Trophoblast cell (in vitro differentiated cells and primary cell): ENCODE data around the gene TCTN3.
"Not testable (repeated sequence)": the region's sequence is repeated elsewhere in the genome, so short reads cannot be mapped to it uniquely, and the experiment has no call there.

Source experiments
- DNase-seq, 2 donors: peaks; one replicate each; pipeline ENCODE4 v3.0.0-alpha.2; 2016
- H2AFZ ChIP-seq: 2 replicates; pipeline ENCODE4 v1.6.1; 2013; ENCODE audit warnings: low read length, moderate library complexity, mild to moderate bottlenecking; ENCODE audit not compliant: insufficient read depth, poor library complexity
- H2AK5ac ChIP-seq: 2 replicates; pipeline ENCODE4 v1.6.1; 2013; ENCODE audit warnings: mild to moderate bottlenecking, low read length
- H2BK120ac ChIP-seq: 2 replicates; pipeline ENCODE4 v1.6.1; 2013; ENCODE audit warnings: low read length, mild to moderate bottlenecking, moderate library complexity; ENCODE audit not compliant: insufficient read depth, poor library complexity
- H2BK12ac ChIP-seq: 2 replicates; pipeline ENCODE4 v1.6.1; 2013; ENCODE audit warnings: mild to moderate bottlenecking, low read length, moderate library complexity
- H2BK5ac ChIP-seq: 2 replicates; pipeline ENCODE4 v1.6.1; 2013; ENCODE audit warnings: low read length, low read depth, moderate library complexity, mild to moderate bottlenecking; ENCODE audit not compliant: poor library complexity
- H3K14ac ChIP-seq: 2 replicates; pipeline ENCODE4 v1.6.1; 2013; ENCODE audit warnings: mild to moderate bottlenecking, low read length
- H3K18ac ChIP-seq: 2 replicates; pipeline ENCODE4 v1.6.1; 2013; ENCODE audit warnings: mild to moderate bottlenecking, low read length
- H3K23ac ChIP-seq: 2 replicates; pipeline ENCODE4 v1.6.1; 2013; ENCODE audit warnings: low read length
- H3K27ac ChIP-seq: 2 replicates; pipeline ENCODE4 v1.5.1; 2013; ENCODE audit warnings: low read depth, mild to moderate bottlenecking, inconsistent platforms, low read length, moderate library complexity
- H3K27me3 ChIP-seq: 2 replicates; pipeline ENCODE4 v1.6.1; 2013; ENCODE audit warnings: inconsistent platforms, mild to moderate bottlenecking, low read length, moderate library complexity; ENCODE audit not compliant: insufficient read depth
- H3K36me3 ChIP-seq, 2 experiments: 1 replicate in 1 of 2; 2 replicates in 1 of 2; pipeline ENCODE4 v1.6.1; 2013; ENCODE audit warnings: low read length in 2 of 2, mild to moderate bottlenecking in 2 of 2, moderate library complexity in 1 of 2; ENCODE audit not compliant: insufficient read depth in 2 of 2, control insufficient read depth in 1 of 2
- H3K4ac ChIP-seq: 2 replicates; pipeline ENCODE4 v1.6.1; 2013; ENCODE audit warnings: low read depth, mild to moderate bottlenecking, low read length, moderate library complexity
- H3K4me1 ChIP-seq, 2 experiments: 1 replicate in 1 of 2; 2 replicates in 1 of 2; pipeline ENCODE4 v1.6.1; 2013; ENCODE audit warnings: low read length in 2 of 2, mild to moderate bottlenecking in 2 of 2, moderate library complexity in 1 of 2; ENCODE audit not compliant: insufficient read depth in 2 of 2, control insufficient read depth in 1 of 2
- H3K4me2 ChIP-seq: 2 replicates; pipeline ENCODE4 v1.6.1; 2013; ENCODE audit warnings: inconsistent platforms, mild to moderate bottlenecking, low read length, moderate library complexity
- H3K4me3 ChIP-seq: 2 replicates; pipeline ENCODE4 v1.5.1; 2013; ENCODE audit warnings: mild to moderate bottlenecking, low read depth, low read length, inconsistent platforms
- H3K79me1 ChIP-seq: one replicate; pipeline ENCODE4 v1.6.1; 2013; ENCODE audit warnings: low read length
- H3K79me2 ChIP-seq: 2 replicates; pipeline ENCODE4 v1.6.1; 2013; ENCODE audit warnings: low read length, mild to moderate bottlenecking; ENCODE audit not compliant: control insufficient read depth, insufficient read depth, poor library complexity
- H3K9ac ChIP-seq: 2 replicates; pipeline ENCODE4 v1.6.1; 2013; ENCODE audit warnings: mild to moderate bottlenecking, low read length
- H3K9me3 ChIP-seq: 2 replicates; pipeline ENCODE4 v1.6.1; 2013; ENCODE audit warnings: low read depth, mild to moderate bottlenecking, control low read depth, inconsistent platforms, low read length; ENCODE audit not compliant: insufficient read depth
- H4K12ac ChIP-seq: 2 replicates; pipeline ENCODE4 v1.6.1; 2013; ENCODE audit warnings: low read depth, mild to moderate bottlenecking, low read length, moderate library complexity
- H4K8ac ChIP-seq: 2 replicates; pipeline ENCODE4 v1.6.1; 2013; ENCODE audit warnings: low read depth, mild to moderate bottlenecking, low read length, moderate library complexity
- H4K91ac ChIP-seq: one replicate; pipeline ENCODE4 v1.6.1; 2013; ENCODE audit warnings: low read depth, mild to moderate bottlenecking, low read length, moderate library complexity
- WGBS: extraction: QIAGEN DNeasy Blood & Tissue Kit; methylation state at CpG from one replicate; pipeline ENCODE4 v1.1.7; 2013; ENCODE audit warnings: missing lambda C conversion rate; ENCODE audit not compliant: insufficient read length, insufficient coverage; ENCODE audit errors: extremely low coverage; 5-methylcytosine and 5-hydroxymethylcytosine counted together

The TCTN3 gene

GRCh38 chr10:95741807-95742467, 48.2 kb upstream of the TCTN3 start:
- H3K4me3 ChIP-seq = no peak overlapping the region
- no peak overlapping the region for H2BK120ac ChIP-seq
- H4K8ac ChIP-seq = no peak overlapping the region
- H2BK12ac ChIP-seq = no peak overlapping the region
- H3K23ac ChIP-seq = no peak overlapping the region
- H3K79me1 ChIP-seq = no peaks in the 10 kb centered on the region
- no peak overlapping the region for H3K18ac ChIP-seq
- no peak overlapping the region for H3K4me2 ChIP-seq
- H2AFZ ChIP-seq = no peak overlapping the region
- H3K4ac ChIP-seq = no peak overlapping the region
- H2BK5ac ChIP-seq = no peak overlapping the region
- H4K91ac ChIP-seq = no peak overlapping the region
- no peak overlapping the region for H2AK5ac ChIP-seq
- H3K4me1 ChIP-seq = peaks cover 0 to 3% of the 10 kb centered on the region in 2 experiments
- H3K27me3 ChIP-seq = no peaks in the 10 kb centered on the region
- no peak for DNase-seq
- H3K36me3 ChIP-seq = no peaks in the 10 kb centered on the region
- H4K12ac ChIP-seq = no peak overlapping the region
- H3K79me2 ChIP-seq = no peaks in the 10 kb centered on the region
- no peaks in the 10 kb centered on the region for H3K9me3 ChIP-seq
- H3K9ac ChIP-seq = no peak overlapping the region
- no CpG with 5 or more reads among the region's 6 CpGs for WGBS
- peak overlapping the region; percentile 24 for H3K14ac ChIP-seq
- H3K27ac ChIP-seq = peak overlapping the region; percentile 2

GRCh38 chr10:95739056-95739455, 45.3 kb upstream of the TCTN3 start:
- WGBS = no CpG with 5 or more reads among the region's 3 CpGs

GRCh38 chr10:95732907-95733306, 39.2 kb upstream of the TCTN3 start:
- H4K12ac ChIP-seq, H4K91ac ChIP-seq, DNase-seq, H3K23ac ChIP-seq, H4K8ac ChIP-seq, H3K4me1 ChIP-seq, H3K79me2 ChIP-seq, H3K4ac ChIP-seq, H3K27me3 ChIP-seq, H3K9ac ChIP-seq, H2BK5ac ChIP-seq, H2BK12ac ChIP-seq, H3K27ac ChIP-seq, H3K9me3 ChIP-seq, H3K14ac ChIP-seq, H3K4me3 ChIP-seq, H3K79me1 ChIP-seq, H3K36me3 ChIP-seq, H3K4me2 ChIP-seq, H3K18ac ChIP-seq, H2BK120ac ChIP-seq, H2AK5ac ChIP-seq, H2AFZ ChIP-seq: not testable (repeated sequence)
- WGBS = no CpG with 5 or more reads among the region's 6 CpGs

More at GRCh38 chr10:95739056-95739455, 45.3 kb upstream of the TCTN3 start:
- no peak for DNase-seq
- H3K4me1 ChIP-seq = peaks cover 0 to 3% of the 10 kb centered on the region in 2 experiments
- no peaks in the 10 kb centered on the region for H3K36me3 ChIP-seq
- H2AK5ac ChIP-seq = no peak overlapping the region
- H2BK120ac ChIP-seq = no peak overlapping the region
- no peak overlapping the region for H3K4ac ChIP-seq
- H3K79me2 ChIP-seq = no peaks in the 10 kb centered on the region
- H3K4me2 ChIP-seq = no peak overlapping the region
- H3K9me3 ChIP-seq = no peaks in the 10 kb centered on the region
- H3K4me3 ChIP-seq = no peak overlapping the region
- no peak overlapping the region for H3K9ac ChIP-seq
- no peak overlapping the region for H2BK12ac ChIP-seq
- no peak overlapping the region for H3K23ac ChIP-seq
- no peak overlapping the region for H2BK5ac ChIP-seq
- H3K27ac ChIP-seq = no peak overlapping the region
- no peak overlapping the region for H4K8ac ChIP-seq
- no peak overlapping the region for H2AFZ ChIP-seq
- no peak overlapping the region for H3K18ac ChIP-seq
- no peaks in the 10 kb centered on the region for H3K79me1 ChIP-seq
- no peak overlapping the region for H4K91ac ChIP-seq
- no peak overlapping the region for H3K14ac ChIP-seq
- no peak overlapping the region for H4K12ac ChIP-seq
- H3K27me3 ChIP-seq = no peaks in the 10 kb centered on the region

- H3K4me1 ChIP-seq = no peaks in the 10 kb centered on the region
- H2BK120ac ChIP-seq = no peak overlapping the region
- H2AK5ac ChIP-seq = no peak overlapping the region
- no peak overlapping the region for H3K27ac ChIP-seq
- H3K9me3 ChIP-seq = peaks cover 2% of the 10 kb centered on the region
- no peak overlapping the region for H4K91ac ChIP-seq
- H3K18ac ChIP-seq = no peak overlapping the region
- H2BK12ac ChIP-seq = no peak overlapping the region
- no peak for DNase-seq
- H3K4ac ChIP-seq = no peak overlapping the region
- H2AFZ ChIP-seq = no peak overlapping the region
- H3K14ac ChIP-seq = no peak overlapping the region
- WGBS = no CpG with 5 or more reads among the region's 1 CpG
- no peaks in the 10 kb centered on the region for H3K36me3 ChIP-seq
- no peak overlapping the region for H3K23ac ChIP-seq
- H3K79me2 ChIP-seq = no peaks in the 10 kb centered on the region
- no peak overlapping the region for H4K12ac ChIP-seq
- H3K4me3 ChIP-seq = no peak overlapping the region
- no peak overlapping the region for H4K8ac ChIP-seq
- no peak overlapping the region for H2BK5ac ChIP-seq
- H3K4me2 ChIP-seq = no peak overlapping the region
- H3K79me1 ChIP-seq = no peaks in the 10 kb centered on the region
- H3K27me3 ChIP-seq = no peaks in the 10 kb centered on the region
- H3K9ac ChIP-seq = no peak overlapping the region
Observed at GRCh38 chr10:95730233-95730632, 36.5 kb upstream of the TCTN3 start.
